Activated naive CD8-positive, alpha-beta T cell treated with anti-CD3 and anti-CD28 coated beads, Interleukin-2, amount 50 U/mL, for 16 hours (primary cell): ENCODE data around the gene EMP3.

Source experiments
- DNase-seq: peaks from one replicate; pipeline ENCODE4 v3.0.0-alpha.2; 2020; ENCODE audit warnings: low read depth, low spot score

Gene EMP3

GRCh38 chr19:48373567-48373966, 48.2 kb downstream of the EMP3 start:
- DNase-seq: no peak

GRCh38 chr19:48378194-48378570, 52.8 kb downstream of the EMP3 start:
- no peak for DNase-seq

DNA sequence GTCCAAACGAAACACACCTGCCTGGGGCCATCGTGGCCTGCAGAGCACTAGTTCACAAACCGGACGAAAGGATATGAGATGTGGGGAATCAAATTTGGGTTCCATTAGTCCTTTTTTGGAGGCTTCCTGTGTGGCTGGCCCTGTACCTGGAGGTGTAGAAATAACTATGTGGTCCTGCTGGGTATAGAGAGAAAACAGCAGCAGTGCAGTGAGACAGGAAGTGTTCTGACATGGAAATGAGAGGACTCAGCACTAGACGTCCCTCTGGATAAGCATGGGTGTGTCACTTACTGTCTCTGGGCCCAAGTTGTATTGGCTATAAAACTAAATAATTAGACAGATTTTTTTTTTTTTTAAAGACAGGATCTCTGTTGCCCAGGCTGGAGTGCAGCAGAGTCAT, 53.7 kb downstream of the EMP3 start:
- DNase-seq: no peak
